A549 (cell line): ENCODE measurements around the gene PGM2L1. TPM values are rescaled to one million over a fixed set of nuclear protein-coding genes. Genes with fewer than 3 reads are reported as not detected.
"Not testable (repeated sequence)": the region's sequence is repeated elsewhere in the genome, so short reads cannot be mapped to it uniquely, and the experiment has no call there.

Experiments
- ATAC-seq, 2 experiments: fragments of 200-7000 bp in 1 of 2; fragments of >200 bp in 1 of 2; cut with Nextera tagmentation in 1 of 2; cut with Tn5 transposase in 1 of 2; 3 replicates each; pipeline versions ENCODE4 v1.8.0 to v1.9.1; 2018 to 2020; ENCODE audit warnings: mild to moderate bottlenecking in 1 of 2, moderate library complexity in 1 of 2
- CTCF ChIA-PET: fragments of 300-600 bp; sonication (Branson Sonifier 250); formaldehyde crosslinking; extraction: SDS; loops from one replicate; lab custom pipeline; 2021; ENCODE audit warnings: antibody characterized with exemption, inconsistent platforms; lab: Yijun Ruan, JAX
- POLR2A ChIA-PET: fragments of 350-600 bp; formaldehyde crosslinking; extraction: SDS; loops from one replicate; lab custom pipeline; 2021; ENCODE audit warnings: antibody characterized with exemption, inconsistent platforms; lab: Yijun Ruan, JAX
- DNase-seq, 2 experiments: peaks; one replicate each; pipeline versions ENCODE4 v3.0.0 to v3.0.0-alpha.2; 2011 to 2016; ENCODE audit warnings: low read depth in 1 of 2, low spot score in 1 of 2
- FAIRE-seq: peaks from 2 replicates; lab custom pipeline; 2011; peaks lifted over from hg19 to GRCh38; lab: Jason Lieb, UNC
- H3K27ac ChIP-seq, 2 experiments: fragments of >200 bp; sonication (Bioruptor Twin); formaldehyde crosslinking; 3 replicates each; pipeline ENCODE4 v1.5.1; 2016 to 2017
- H3K4me1 ChIP-seq: fragments of >200 bp; sonication (Bioruptor Twin); formaldehyde crosslinking; 3 replicates; pipeline ENCODE4 v1.6.1; 2016
- H3K4me2 ChIP-seq: fragments of >200 bp; sonication (Bioruptor Twin); formaldehyde crosslinking; 3 replicates; pipeline ENCODE4 v1.6.1; 2016
- H3K4me3 ChIP-seq: fragments of >200 bp; sonication (Bioruptor Twin); formaldehyde crosslinking; 3 replicates; pipeline ENCODE4 v1.5.1; 2016
- H3K9me3 ChIP-seq: fragments of >200 bp; sonication (Bioruptor Twin); formaldehyde crosslinking; 3 replicates; pipeline ENCODE4 v1.6.1; 2016
- BHLHE40 ChIP-seq: IDR thresholded peaks from 2 replicates; pipeline ENCODE4 v1.6.1; 2012; ENCODE audit warnings: low read depth, low read length, inconsistent platforms
- CBX2 ChIP-seq: fragments of 200-600 bp; sonication (generic); IDR thresholded peaks from 2 replicates; pipeline ENCODE4 v1.6.1; 2016; ENCODE audit warnings: low read depth, mild to moderate bottlenecking, borderline replicate concordance
- CEBPB ChIP-seq, 2 experiments: fragments of >200 bp in 1 of 2; sonication (Bioruptor Twin) in 1 of 2; formaldehyde crosslinking in 1 of 2; IDR thresholded peaks; 2 replicates each; pipeline ENCODE4 v1.6.1; 2012 to 2016
- CHD2 ChIP-seq: fragments of 150-350 bp; IDR thresholded peaks from 2 replicates; pipeline ENCODE4 v1.6.1; 2014; ENCODE audit warnings: low read length; ENCODE audit not compliant: partially characterized antibody
- EP300 ChIP-seq, 2 experiments: fragments of >200 bp; sonication (Bioruptor Twin); formaldehyde crosslinking; IDR thresholded peaks; 2 replicates in 1 of 2; 3 replicates in 1 of 2; pipeline ENCODE4 v1.6.1; 2016 to 2017
- ESRRA ChIP-seq: fragments of 150-350 bp; IDR thresholded peaks from 2 replicates; pipeline ENCODE4 v1.6.1; 2014; ENCODE audit warnings: mild to moderate bottlenecking, low read length, borderline replicate concordance
- FOSB ChIP-seq: fragments of 250-450 bp; sonication (Bioruptor Pico); IDR thresholded peaks from 2 replicates; pipeline ENCODE4 v1.5.0; 2020; ENCODE audit warnings: mild to moderate bottlenecking, moderate library complexity
- HOXA7 ChIP-seq: fragments of 250-450 bp; sonication (Bioruptor Pico); IDR thresholded peaks from 2 replicates; pipeline ENCODE4 v1.5.0; 2020; ENCODE audit warnings: mild to moderate bottlenecking, moderate library complexity
- HOXB5 ChIP-seq: fragments of 250-450 bp; sonication (Bioruptor Pico); IDR thresholded peaks from 2 replicates; pipeline ENCODE4 v1.5.0; 2020; ENCODE audit warnings: mild to moderate bottlenecking, moderate library complexity
- KDM5A ChIP-seq: fragments of 200-600 bp; sonication (generic); IDR thresholded peaks from 2 replicates; pipeline ENCODE4 v1.6.1; 2016; ENCODE audit warnings: antibody characterized with exemption, mild to moderate bottlenecking
- MYC ChIP-seq: IDR thresholded peaks from 2 replicates; pipeline ENCODE4 v1.6.1; 2012; ENCODE audit warnings: mild to moderate bottlenecking, inconsistent platforms, low read length, improper control_type of control experiment, borderline replicate concordance
- NPAS2 ChIP-seq: fragments of 250-450 bp; sonication (Bioruptor Pico); IDR thresholded peaks from 2 replicates; pipeline ENCODE4 v1.8.0; 2022; ENCODE audit warnings: mild to moderate bottlenecking, moderate library complexity, borderline replicate concordance
- POLR2A ChIP-seq: IDR thresholded peaks from 2 replicates; pipeline ENCODE4 v1.6.1; 2012; ENCODE audit warnings: mild to moderate bottlenecking, low read length
- RCOR1 ChIP-seq: fragments of 150-350 bp; IDR thresholded peaks from 2 replicates; pipeline ENCODE4 v1.6.1; 2014; ENCODE audit warnings: antibody characterized with exemption, low read length, low read depth
- RNF2 ChIP-seq: fragments of 200-600 bp; sonication (generic); IDR thresholded peaks from 2 replicates; pipeline ENCODE4 v1.6.1; 2016; ENCODE audit warnings: low read depth, mild to moderate bottlenecking, antibody characterized with exemption, moderate library complexity, borderline replicate concordance
- WGBS: methylation state at CpG from one replicate; pipeline ENCODE4 v1.1.6; 2017; ENCODE audit errors: missing lambda C conversion rate; 5-methylcytosine and 5-hydroxymethylcytosine counted together
- polyA plus RNA-seq, 4 experiments: library from polyadenylated mRNA; depleted of rRNA in 3 of 4; stranded (reverse); fragments of >200 nt; fragmentation: RNase III in 1 of 4; extraction: RNeasy Plus Mini Kit Qiagen cat#74134 plus additional on column Dnase treatment in 1 of 4; gene quantifications; 2 replicates in 3 of 4; 3 replicates in 1 of 4; pipeline ENCODE4 v1.2.3, GENCODE V29; 2011 to 2017
- TF ChIP-seq, protein P1 (sequence below): fragments of >200 bp; sonication (Bioruptor Twin); formaldehyde crosslinking; IDR thresholded peaks from 2 replicates; pipeline ENCODE4 v1.6.1; 2016
- TF ChIP-seq, protein P2 (sequence below): fragments of 200-600 bp; sonication (generic); IDR thresholded peaks from 2 replicates; pipeline ENCODE4 v1.6.1; 2016; ENCODE audit warnings: antibody characterized with exemption, mild to moderate bottlenecking, moderate library complexity

PGM2L1 gene
- polyA plus RNA-seq, 2 of the 4 experiments (the other 2 are of a cell fraction), result 21.8 to 23.5 TPM

DNA sequence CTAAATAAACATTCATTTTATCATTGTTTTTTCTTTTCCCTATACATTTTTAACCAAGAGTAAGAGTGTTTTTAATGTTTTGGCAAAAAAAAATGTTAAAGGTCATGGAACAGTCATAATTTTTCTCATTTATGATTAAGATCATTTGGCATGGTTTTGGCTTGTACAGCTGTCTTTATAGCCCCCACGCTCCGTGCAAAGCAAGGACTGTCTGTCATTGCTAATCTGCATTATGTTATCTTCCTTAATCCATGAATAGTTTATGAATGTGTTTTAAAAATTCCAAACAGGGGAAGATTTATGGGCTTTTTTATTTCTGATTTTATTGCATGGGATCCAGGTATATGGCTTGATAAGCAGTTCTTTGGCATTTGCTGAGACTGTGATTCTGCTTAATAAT is 28.1 kb downstream of the PGM2L1 start:
- Histone ChIP-seq H3K27ac (no peak overlapping the region), H3K4me1 (peaks cover 42% of the 10 kb centered on the region), H3K4me2 (no peak overlapping the region; the same call in 2 of the 3 replicates), H3K9me3 (no peaks in the 10 kb centered on the region), H3K4me3 (no peak overlapping the region)
- 90% methylated on average over 2 of the region's 2 CpGs for WGBS
- ChIA-PET CTCF (no interaction called here), POLR2A (no interaction called here)
- no peak for DNase-seq
- FAIRE-seq, result no peak
- TF ChIP-seq RNF2 (no peak), FOSB (CRISPR knock-in tag) (no peak), HOXA7 (CRISPR knock-in tag) (no peak)
- TF ChIP-seq, protein P1, sequence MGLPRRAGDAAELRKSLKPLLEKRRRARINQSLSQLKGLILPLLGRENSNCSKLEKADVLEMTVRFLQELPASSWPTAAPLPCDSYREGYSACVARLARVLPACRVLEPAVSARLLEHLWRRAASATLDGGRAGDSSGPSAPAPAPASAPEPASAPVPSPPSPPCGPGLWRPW, result no peak
- no peak for ATAC-seq

DNA sequence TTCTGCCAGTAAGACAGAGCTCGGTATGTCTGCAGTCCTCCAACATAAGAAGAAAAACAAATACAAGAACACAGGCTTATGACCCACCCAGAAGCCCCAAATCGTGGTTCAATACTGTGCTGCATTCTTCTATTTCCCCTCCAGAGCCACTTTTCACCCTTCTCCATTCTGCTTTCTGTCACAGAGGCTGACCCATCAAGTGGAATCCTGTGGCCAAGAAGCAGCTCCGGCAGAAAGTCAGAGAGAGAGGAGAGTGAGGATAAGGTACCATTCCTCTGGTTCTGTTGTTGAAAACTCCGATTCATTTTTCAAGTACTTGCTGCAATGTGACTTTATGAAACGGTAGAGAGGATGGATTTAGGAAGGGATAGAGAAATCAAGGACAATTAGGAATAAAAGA is 30.4 kb downstream of the PGM2L1 start:
- H3K27ac ChIP-seq, result no peak overlapping the region
- TF ChIP-seq KDM5A, result no peak
- TF ChIP-seq HOXB5 (CRISPR knock-in tag), result no peak
- no peak for TF ChIP-seq NPAS2 (CRISPR knock-in tag)
- TF ChIP-seq CEBPB (IDR thresholded peaks at IDR 0.05), result no peak
- TF ChIP-seq EP300 (IDR thresholded peaks at IDR 0.05), result no peak
- TF ChIP-seq RNF2, result no peak
- no peak for TF ChIP-seq ESRRA
- TF ChIP-seq HOXA7 (CRISPR knock-in tag), result no peak
- TF ChIP-seq CHD2, result no peak
- no peak for TF ChIP-seq RCOR1
- no peak for TF ChIP-seq MYC
- no peak for TF ChIP-seq POLR2A
- TF ChIP-seq, all 56 proteins: peak for 0
- H3K4me3 ChIP-seq, result no peak overlapping the region
- WGBS, result 72% methylated on average over 5 of the region's 5 CpGs
- FAIRE-seq (no peak), DNase-seq (no peak), ATAC-seq (no peak)
- H3K9me3 ChIP-seq, result no peaks in the 10 kb centered on the region
- CTCF ChIA-PET, result interaction anchor here (0.9 to 1.7 kb wide), 4 partner anchors 11 to 111 kb away, joined by 3 to 5 read pairs (median 4); no protein-coding TSS in a partner anchor
- no peak overlapping the region for H3K4me2 ChIP-seq
- POLR2A ChIA-PET, result no interaction called here
- H3K4me1 ChIP-seq, result peaks cover 30% of the 10 kb centered on the region

DNA sequence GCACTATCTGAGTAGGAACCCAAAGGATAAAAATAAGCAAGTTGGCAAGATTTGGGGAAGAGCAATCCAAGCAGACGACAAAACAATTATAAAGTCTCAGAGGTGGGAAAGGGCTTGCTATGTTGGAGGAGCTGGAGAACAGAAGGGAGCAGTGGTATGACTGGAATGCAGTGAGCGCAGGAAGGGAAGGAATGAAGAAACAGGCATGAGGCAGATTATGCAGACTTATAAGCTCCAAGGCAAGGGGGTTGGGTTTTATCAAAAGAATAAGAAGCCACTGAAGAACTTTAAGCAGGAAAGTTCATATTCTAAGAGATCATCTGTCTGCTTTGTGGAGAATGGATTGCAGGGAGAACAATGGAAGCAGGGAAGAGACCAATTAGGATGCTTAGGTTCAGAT is 31.7 kb downstream of the PGM2L1 start:
- DNase-seq (no peak), ATAC-seq (no peak), FAIRE-seq (no peak)
- CTCF ChIA-PET, result interaction anchor here (1.1 to 1.7 kb wide), 2 partner anchors 76 to 83 kb away, joined by 3 read pairs; no protein-coding TSS in a partner anchor
- Histone ChIP-seq H3K4me1 (peaks cover 18% of the 10 kb centered on the region), H3K27ac (no peak overlapping the region), H3K9me3 (no peaks in the 10 kb centered on the region), H3K4me2 (no peak overlapping the region), H3K4me3 (no peak overlapping the region)
- WGBS, result 85% methylated on average over 2 of the region's 2 CpGs
- TF ChIP-seq CBX2 (no peak), BHLHE40 (no peak)
- TF ChIP-seq, protein P2, sequence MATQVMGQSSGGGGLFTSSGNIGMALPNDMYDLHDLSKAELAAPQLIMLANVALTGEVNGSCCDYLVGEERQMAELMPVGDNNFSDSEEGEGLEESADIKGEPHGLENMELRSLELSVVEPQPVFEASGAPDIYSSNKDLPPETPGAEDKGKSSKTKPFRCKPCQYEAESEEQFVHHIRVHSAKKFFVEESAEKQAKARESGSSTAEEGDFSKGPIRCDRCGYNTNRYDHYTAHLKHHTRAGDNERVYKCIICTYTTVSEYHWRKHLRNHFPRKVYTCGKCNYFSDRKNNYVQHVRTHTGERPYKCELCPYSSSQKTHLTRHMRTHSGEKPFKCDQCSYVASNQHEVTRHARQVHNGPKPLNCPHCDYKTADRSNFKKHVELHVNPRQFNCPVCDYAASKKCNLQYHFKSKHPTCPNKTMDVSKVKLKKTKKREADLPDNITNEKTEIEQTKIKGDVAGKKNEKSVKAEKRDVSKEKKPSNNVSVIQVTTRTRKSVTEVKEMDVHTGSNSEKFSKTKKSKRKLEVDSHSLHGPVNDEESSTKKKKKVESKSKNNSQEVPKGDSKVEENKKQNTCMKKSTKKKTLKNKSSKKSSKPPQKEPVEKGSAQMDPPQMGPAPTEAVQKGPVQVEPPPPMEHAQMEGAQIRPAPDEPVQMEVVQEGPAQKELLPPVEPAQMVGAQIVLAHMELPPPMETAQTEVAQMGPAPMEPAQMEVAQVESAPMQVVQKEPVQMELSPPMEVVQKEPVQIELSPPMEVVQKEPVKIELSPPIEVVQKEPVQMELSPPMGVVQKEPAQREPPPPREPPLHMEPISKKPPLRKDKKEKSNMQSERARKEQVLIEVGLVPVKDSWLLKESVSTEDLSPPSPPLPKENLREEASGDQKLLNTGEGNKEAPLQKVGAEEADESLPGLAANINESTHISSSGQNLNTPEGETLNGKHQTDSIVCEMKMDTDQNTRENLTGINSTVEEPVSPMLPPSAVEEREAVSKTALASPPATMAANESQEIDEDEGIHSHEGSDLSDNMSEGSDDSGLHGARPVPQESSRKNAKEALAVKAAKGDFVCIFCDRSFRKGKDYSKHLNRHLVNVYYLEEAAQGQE, result no peak
- POLR2A ChIA-PET, result no interaction called here

DNA sequence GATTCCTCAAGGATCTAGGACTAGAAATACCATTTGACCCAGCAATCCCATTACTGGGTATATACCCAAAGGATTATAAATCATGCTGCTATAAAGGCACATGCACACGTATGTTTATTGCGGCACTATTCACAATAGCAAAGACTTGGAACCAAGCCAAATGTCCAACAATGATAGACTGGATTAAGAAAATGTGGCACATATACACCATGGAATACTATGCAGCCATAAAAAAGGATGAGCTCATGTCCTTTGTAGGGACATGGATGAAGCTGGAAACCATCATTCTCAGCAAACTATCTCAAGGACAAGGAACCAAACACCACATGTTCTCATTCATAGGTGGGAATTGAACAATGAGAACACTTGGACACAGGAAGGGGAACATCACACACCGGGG is 32.4 kb downstream of the PGM2L1 start:
- CTCF ChIA-PET, H3K27ac ChIP-seq, H3K4me3 ChIP-seq, FAIRE-seq, POLR2A ChIA-PET, DNase-seq, H3K4me2 ChIP-seq, H3K9me3 ChIP-seq, ATAC-seq: not testable (repeated sequence)
- 76% methylated on average over 3 of the region's 3 CpGs for WGBS
- peaks cover 10% of the 10 kb centered on the region for H3K4me1 ChIP-seq
